ENCODE results near the gene EEF1G. TPM values are rescaled to one million over a fixed set of nuclear protein-coding genes. Genes with fewer than 3 reads are reported as not detected.

EEF1G gene
- total RNA-seq, 1 donor from 2014 or later = 2,051 TPM

DNA sequence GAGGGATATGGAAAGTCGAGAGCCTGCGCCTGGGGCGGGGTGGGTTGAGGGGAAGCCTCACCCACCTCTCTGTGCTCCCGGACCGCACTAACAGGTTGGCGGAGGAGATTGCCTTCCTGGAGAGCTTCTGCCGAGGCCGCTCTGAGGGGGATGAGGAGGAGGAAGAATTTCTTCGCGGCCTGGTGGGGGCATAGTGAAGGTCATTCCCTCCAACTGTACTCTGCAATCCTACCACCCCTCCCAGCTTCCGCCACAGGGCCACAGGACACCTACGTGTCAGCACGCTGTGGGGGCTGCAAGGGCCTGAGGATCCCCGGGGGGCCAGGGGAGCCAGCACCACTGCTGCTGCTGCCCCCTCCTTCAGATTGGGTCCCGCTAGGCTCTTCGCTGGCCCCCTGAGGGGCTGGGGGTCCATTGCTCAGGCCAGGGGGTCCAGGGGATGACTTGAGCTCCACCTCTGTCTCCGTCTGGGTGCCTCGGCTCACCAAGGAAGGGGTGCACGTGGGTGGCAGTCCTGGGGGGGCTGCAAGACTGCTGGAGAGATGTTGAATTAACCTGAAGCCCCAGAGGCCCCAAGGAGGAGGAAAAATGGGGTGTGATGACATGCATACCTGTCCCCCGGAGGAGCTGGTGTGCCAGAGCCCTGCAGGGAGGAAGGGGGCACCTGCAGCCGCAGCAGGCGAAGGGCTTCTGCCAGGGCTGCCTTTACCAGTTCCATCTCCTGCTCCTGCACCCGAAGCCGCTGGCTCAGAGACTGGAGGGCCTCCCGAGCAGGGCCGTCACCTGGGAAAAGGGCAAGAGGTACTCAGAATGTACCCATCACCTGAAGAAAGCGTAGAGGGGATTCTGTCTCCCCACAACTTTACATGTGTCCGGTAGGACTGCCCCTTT lies 37.4 kb upstream of the EEF1G start:
- H3K9me3 Mint-ChIP-seq = no peaks in the 10 kb centered on the region
- peaks cover 4% of the 10 kb centered on the region for H3K36me3 Mint-ChIP-seq
- no peaks in the 10 kb centered on the region for H3K27me3 Mint-ChIP-seq
- H3K4me3 Mint-ChIP-seq = peak overlapping the region; percentile 99
- TF ChIP-seq, protein P1, sequence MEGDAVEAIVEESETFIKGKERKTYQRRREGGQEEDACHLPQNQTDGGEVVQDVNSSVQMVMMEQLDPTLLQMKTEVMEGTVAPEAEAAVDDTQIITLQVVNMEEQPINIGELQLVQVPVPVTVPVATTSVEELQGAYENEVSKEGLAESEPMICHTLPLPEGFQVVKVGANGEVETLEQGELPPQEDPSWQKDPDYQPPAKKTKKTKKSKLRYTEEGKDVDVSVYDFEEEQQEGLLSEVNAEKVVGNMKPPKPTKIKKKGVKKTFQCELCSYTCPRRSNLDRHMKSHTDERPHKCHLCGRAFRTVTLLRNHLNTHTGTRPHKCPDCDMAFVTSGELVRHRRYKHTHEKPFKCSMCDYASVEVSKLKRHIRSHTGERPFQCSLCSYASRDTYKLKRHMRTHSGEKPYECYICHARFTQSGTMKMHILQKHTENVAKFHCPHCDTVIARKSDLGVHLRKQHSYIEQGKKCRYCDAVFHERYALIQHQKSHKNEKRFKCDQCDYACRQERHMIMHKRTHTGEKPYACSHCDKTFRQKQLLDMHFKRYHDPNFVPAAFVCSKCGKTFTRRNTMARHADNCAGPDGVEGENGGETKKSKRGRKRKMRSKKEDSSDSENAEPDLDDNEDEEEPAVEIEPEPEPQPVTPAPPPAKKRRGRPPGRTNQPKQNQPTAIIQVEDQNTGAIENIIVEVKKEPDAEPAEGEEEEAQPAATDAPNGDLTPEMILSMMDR (conservative IDR thresholded peaks at IDR 0.05) = no peak
- H3K27ac Mint-ChIP-seq = peak overlapping the region; percentile 97
- DNase-seq (ENCODE audit: extremely low spot score, unreplicated experiment) = no peak
- H3K4me1 Mint-ChIP-seq (ENCODE audit: unreplicated experiment) = peaks cover 26% of the 10 kb centered on the region

DNA sequence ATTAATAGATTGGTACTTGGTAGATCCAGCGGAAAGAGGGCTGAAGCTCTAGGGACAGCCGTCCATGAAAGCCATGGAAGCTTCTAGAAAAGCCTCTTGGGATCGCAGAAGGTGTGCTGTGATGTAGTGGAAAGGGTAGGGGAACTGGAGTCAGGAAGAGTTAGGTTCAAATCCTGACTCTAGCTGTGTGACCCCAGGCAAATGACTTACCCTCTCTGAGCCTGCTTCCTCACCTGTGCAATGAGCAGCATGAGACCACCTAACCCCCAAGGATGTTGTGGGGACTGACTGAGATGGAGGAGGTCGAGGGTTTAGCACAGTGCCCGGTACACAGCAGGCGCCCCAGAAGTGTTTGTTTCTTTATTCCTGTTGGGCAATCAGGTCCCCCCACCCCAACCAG lies 36.7 kb upstream of the EEF1G start:
- Mint-ChIP-seq H3K27ac (peak overlapping the region; percentile 46), H3K4me1 (ENCODE audit: unreplicated experiment) (peaks cover 27% of the 10 kb centered on the region), H3K9me3 (no peaks in the 10 kb centered on the region), H3K36me3 (peaks cover 4% of the 10 kb centered on the region), H3K27me3 (no peaks in the 10 kb centered on the region), H3K4me3 (peak overlapping the region; percentile 78)
- TF ChIP-seq, protein P1 (conservative IDR thresholded peaks at IDR 0.05) = no peak
- DNase-seq (ENCODE audit: extremely low spot score, unreplicated experiment) = no peak

DNA sequence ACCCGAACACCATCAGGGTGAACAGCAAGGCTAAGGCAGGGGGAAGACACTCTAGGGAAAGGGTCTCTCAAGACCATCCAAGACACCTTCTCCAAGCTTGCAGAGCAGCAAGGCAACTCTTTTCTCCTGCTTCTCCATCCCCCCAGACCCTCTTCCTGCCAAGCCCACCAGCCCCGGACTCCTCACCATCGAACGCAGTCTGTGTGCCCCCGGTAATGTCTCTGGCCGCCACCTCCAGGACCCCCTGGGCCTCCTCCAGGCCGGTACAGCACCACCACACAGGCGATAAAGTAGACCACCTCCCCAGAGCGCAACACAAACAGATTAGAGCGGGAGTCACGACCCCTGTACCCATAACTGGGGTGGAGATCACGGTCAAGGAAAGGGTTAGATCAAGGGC lies 35.1 kb upstream of the EEF1G start:
- TF ChIP-seq, protein P1 (conservative IDR thresholded peaks at IDR 0.05) = no peak
- H3K36me3 Mint-ChIP-seq = no peaks in the 10 kb centered on the region
- no peaks in the 10 kb centered on the region for H3K27me3 Mint-ChIP-seq
- H3K9me3 Mint-ChIP-seq = no peaks in the 10 kb centered on the region
- H3K27ac Mint-ChIP-seq = peak overlapping the region; percentile 13
- H3K4me3 Mint-ChIP-seq = peak overlapping the region; percentile 34
- H3K4me1 Mint-ChIP-seq (ENCODE audit: unreplicated experiment) = peaks cover 37% of the 10 kb centered on the region
- DNase-seq (ENCODE audit: extremely low spot score, unreplicated experiment) = no peak

DNA sequence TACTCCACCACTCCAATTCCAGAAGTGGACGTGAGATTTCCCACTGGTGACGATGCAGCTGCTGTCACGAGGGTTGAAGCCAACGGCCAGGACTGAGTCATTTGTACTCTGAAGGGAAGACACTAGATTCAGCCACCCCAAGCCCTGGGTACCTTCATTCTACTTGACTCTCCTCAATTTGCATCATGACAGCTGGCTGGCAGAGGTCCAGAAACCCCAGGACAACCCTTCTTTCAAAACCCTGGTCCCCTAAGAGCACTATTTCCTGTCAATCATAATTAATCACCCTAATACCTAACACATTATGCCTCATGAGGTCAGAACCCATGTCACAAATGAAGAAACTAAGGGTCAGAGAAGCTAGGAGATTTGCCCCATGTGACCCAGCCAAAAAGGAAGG lies 34.0 kb upstream of the EEF1G start:
- no peak overlapping the region for H3K4me3 Mint-ChIP-seq
- TF ChIP-seq, protein P1 (conservative IDR thresholded peaks at IDR 0.05) = no peak
- H3K9me3 Mint-ChIP-seq = no peaks in the 10 kb centered on the region
- peaks cover 46% of the 10 kb centered on the region for H3K4me1 Mint-ChIP-seq (ENCODE audit: unreplicated experiment)
- H3K27me3 Mint-ChIP-seq = no peaks in the 10 kb centered on the region
- DNase-seq (ENCODE audit: extremely low spot score, unreplicated experiment) = no peak
- no peak overlapping the region for H3K27ac Mint-ChIP-seq
- H3K36me3 Mint-ChIP-seq = no peaks in the 10 kb centered on the region

DNA sequence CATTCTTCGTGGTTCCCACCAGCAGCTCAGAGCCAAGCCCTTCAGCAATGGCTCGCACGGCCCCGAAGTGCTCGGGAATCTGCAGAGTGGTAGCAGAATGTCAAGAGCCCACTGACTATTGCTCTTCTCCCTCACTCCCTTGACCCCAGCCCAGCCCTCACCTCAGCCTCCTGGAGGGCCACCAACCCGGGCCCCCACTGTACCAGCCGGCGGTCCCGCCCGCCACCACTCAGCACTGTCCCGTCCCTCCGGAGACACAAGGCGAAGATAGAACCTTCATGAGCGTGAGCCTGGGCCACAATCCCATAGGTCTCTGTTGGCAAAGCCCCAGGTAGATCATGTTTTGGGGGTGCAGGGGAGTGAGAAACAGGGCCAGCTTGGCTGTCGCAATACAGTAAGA lies 32.2 kb upstream of the EEF1G start:
- H3K9me3 Mint-ChIP-seq = no peaks in the 10 kb centered on the region
- peaks cover 3% of the 10 kb centered on the region for H3K27me3 Mint-ChIP-seq
- TF ChIP-seq, protein P1 (conservative IDR thresholded peaks at IDR 0.05) = no peak
- DNase-seq (ENCODE audit: extremely low spot score, unreplicated experiment) = no peak
- H3K4me3 Mint-ChIP-seq = no peak overlapping the region
- no peak overlapping the region for H3K27ac Mint-ChIP-seq
- H3K4me1 Mint-ChIP-seq (ENCODE audit: unreplicated experiment) = peaks cover 42% of the 10 kb centered on the region
- no peaks in the 10 kb centered on the region for H3K36me3 Mint-ChIP-seq
